Cortex of kidney (tissue), 1 donor: ENCODE data around the gene PRSS27.

Source experiments
- DNase-seq: peaks from one replicate; lab custom pipeline; 2025; lab: John Stamatoyannopoulos, UW

The PRSS27 gene

GRCh38 chr16:2751577-2752034, 31.6 kb upstream of the PRSS27 start:
- DNase-seq = no peak

- no peak for DNase-seq
These were observed 29.9 kb upstream of the PRSS27 start for GRCh38 chr16:2749936-2750335.

DNA sequence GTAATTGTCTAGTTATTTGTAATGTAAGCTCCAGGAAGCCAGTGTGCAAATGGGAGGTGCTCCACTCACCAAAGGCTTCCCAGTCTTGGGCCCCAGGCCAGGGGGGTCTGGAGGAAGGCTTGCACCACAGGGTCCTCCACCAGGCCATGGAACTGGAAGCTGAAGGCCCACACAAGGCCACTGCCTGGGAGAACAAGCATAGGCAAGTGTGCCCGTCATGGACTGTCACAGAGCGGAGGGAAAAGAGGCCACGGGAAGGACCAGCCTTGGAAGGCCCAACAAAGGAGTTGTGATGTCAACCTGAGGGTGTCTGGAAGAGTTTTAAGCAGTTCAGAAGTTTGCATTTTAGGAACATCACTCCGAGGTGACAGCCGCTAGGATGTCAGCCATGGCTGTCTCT, 29.5 kb upstream of the PRSS27 start:
- no peak for DNase-seq

DNA sequence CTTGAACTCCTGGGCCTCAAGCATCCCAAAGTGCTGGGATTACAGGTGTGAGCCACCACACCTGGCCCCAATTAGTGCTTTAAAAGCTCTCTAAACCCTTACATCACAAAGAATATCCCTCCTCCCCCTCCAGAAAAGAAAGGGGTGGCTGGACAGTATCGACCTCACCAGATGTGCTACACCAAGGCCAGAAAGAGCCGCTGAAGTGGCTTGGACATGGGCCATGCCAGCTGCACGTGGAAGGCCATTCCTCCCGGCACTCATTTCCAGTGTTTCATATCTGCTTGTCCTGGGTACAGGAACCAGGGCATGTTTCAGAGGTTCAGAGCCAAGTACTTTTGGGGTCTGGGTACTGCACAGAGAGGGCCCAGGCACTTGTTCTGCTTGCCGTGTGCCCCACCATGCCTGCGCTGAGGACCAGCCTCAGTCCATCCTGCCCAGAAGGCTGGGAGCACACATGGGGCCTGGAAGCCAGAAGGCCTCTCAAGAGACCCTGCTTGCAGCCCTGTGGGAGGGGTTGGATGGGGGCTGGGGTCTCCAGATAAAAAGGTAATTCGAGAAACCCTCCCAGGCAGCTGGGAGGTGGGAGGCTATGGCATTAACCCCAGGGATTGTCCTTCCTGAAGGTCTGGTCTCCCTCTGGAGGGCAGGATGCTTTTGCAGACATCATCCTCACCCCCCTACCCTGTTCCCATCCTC, 28.9 kb upstream of the PRSS27 start:
- no peak for DNase-seq

GRCh38 chr16:2745961-2746360, 25.9 kb upstream of the PRSS27 start:
- no peak for DNase-seq

- no peak for DNase-seq
These were observed 25.3 kb upstream of the PRSS27 start for GRCh38 chr16:2745116-2745890.

- DNase-seq = no peak
These were observed 24.7 kb upstream of the PRSS27 start for GRCh38 chr16:2744711-2745110.

DNA sequence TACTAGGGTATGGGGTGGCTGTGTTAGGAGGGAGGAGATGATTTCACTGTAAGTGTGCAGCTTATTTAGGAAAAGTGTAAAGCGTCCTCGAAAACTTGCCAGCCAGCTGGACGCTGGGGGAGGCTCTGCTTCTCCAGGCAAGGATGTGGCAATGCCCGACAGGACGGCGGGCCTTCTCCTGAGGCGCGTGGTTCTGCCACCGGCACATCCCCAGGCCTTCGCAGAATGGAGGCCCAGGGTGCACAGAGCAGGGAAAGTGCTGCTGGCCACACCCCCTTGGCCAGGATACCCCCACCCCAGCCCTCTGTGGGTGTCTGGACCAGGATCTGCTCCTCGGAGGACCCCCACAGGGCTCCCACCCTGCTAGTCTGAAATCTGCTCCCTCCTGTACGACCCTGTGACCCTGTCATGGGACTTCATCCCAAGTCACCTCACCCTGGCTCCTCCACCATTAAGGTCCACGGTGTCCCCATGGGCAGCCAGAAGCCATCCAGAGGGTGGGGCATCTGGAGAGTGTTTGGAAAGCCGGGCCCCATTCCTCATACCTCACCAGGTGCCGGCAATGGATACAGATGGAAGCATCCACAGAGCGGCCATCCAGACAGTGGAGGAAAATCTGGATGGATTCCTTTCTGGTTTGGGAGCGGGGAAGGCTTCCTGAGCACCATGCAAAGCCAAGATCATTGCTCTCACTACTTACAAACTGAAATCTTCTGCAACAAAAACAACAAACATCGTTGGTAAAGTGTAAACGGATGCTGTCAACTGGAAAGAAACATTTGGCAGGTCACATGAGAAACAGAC, 23.2 kb upstream of the PRSS27 start:
- no peak for DNase-seq

DNA sequence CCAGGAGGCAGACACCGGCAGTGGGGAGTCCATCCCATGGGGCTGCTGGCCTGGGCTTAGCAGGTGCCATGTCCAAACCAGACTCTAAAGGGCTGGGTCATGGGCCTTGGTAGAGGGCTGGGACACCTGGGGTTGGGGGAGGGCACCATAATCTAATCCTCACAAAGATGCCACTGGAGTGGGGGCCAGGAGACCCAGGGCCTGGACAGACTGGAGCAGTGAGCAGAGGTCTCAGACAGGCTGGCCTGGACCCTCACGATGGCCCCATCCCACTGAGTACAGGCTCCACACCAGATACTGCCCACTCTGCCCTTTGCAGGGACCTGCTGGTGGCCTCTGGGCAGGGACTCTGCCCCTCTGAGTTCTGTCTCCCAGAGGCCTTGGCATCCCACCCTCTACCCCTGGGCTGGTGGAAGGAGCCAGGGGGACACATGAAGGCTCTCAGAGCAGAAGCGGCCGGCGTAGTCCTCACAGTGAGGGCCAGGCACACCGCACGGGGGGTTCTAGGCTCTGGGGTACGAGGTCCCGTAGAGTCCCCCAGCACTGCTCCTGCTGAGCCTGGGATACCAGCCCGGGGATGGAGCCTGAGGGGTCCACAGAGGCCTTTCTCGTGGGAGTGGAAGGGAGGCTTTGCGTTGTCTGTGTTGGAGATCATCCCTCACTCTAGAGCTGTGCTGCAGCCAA, 22.4 kb upstream of the PRSS27 start:
- no peak for DNase-seq

- no peak for DNase-seq
These were observed 21.1 kb upstream of the PRSS27 start for GRCh38 chr16:2741168-2741567.

GRCh38 chr16:2740476-2740875, 20.5 kb upstream of the PRSS27 start:
- no peak for DNase-seq

DNA sequence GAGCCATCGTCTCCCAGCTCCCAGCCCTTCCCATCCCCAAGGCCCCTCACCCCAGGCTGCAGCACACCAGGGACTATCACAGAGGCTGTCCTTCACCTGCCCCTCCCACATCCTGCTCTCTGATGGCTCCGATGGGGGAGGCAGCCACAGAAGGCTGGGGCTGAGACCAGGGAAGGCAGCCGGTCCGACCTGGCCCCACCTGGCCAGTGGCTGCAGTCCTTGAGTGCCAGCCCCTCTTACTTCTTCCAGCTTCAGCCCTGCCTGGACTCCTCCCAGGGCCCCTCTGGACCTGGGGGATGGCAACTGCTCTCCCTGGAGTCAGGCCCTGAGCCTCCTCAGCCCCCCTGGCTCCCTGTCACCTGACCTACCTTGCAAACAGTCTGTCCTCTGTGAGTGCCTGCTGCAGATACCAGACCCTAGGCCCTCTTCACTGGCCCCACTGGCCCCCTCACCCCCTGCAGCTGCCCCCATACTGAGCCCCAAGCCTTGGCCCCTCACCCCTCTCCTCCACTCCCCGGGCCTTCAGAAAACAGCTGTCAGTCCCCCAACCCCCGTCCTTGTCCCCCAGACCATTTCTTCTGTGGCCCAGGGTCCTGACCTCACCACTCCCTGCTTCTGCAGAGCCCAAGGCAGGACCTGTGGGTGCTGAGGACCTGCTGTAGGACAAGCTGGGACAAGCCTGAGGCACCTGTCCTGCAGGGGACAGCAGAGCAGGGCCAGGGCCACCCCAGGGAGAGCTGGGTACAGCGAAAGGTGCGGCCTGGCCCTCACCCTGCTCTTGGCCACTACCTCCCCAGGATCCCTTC, 19.8 kb upstream of the PRSS27 start:
- DNase-seq = no peak

DNA sequence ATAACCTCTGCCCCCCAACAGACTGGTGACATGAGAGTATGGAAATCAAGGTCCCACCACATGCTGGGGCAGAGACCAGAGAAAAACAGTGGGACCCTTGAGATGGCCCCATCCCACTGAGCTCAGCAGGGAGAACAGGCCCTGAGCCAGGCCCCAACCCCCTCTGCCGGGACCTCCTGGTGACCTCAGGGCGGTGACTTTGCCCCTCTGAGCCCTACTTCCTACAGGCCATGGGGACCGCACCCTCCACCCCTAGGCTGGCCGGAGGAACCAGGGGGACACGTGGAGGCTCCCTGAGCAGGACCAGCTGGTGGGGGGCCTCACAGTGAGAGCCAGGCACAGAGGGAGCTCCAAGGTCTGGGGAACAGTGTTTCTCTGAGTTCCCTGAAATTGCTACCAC, 18.6 kb upstream of the PRSS27 start:
- no peak for DNase-seq

DNA sequence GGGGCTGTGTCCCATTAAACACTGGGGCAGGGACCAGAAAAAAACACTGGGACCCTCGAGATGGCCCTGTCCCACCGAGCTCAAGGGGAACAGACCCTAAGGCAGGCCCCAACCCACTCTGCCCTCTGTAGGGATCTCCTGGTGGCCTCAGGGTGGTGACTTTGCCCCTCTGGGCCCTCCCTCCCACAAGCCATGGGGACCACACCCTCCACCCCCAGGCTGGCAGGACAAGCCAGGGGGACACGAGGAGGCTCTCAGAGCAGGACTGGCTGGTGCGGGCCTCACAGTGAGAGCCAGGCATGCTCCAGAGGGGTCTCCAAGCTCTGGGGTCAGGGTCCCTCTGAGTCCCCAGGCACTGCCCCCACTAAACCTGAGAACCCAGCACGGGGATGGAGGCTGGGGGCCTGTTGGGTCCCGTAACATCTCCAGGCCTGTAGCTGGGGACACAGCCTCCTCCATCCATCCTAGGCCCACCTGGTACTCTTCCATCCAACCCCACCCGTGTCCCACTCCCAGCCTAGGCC, 17.9 kb upstream of the PRSS27 start:
- DNase-seq = no peak

DNA sequence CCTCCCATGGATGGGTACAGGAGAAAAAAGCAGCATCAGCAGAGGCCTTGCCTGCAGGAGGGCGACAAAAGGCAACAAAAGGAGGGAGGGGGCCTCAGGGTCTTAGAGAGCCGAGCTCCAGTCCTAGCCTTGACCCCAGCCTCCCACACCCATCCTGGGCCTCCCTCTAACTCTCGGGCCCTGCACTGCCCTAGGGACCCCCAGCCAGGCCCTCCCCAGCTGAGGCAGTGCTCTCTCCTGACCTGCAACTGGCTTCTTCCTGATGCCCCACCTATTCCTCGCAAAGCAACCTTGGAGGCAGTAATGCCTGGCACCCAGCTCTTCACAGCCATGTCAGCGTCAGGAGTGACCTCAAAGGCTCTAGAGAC, 17.2 kb upstream of the PRSS27 start:
- no peak for DNase-seq

DNA sequence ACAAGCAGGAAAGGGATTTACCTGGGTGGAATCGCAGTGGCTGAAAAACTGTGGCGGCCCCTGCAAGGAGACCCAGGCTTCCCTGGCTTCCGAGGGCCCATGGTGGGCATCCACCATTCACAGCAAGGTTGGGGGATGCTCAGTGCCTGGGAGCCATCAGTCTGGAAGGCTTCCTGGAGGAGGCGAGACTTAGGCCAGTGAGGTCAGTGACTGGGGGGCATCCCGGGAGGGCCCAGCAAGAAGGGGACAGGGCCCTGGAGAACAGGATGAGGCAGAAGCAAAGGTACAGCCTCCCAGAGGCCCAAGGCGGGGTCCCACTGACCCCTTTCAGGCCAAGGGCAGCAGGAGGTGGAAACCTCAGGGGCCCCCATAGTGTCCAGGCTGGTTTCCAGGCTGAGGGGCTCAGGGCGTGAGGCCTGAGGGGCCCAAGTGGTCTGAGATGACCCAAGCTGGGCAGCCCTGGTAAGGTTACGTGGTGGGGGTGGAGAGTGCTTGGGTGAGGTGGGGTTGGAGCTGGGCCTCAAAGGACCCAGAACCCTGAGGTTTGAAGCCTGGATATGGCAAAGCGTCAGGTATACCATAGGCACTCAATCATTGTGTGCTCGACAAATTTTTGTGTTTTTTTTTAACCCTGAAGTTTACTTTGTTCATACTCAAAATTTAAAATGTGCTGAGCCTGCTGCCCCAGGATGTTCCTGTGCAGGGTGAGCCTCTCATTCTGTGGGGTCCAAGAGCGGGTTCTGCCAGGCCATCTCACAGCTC, 16.6 kb upstream of the PRSS27 start:
- DNase-seq = no peak

- DNase-seq = no peak
These were observed 15.0 kb upstream of the PRSS27 start for GRCh38 chr16:2734844-2735515.

DNA sequence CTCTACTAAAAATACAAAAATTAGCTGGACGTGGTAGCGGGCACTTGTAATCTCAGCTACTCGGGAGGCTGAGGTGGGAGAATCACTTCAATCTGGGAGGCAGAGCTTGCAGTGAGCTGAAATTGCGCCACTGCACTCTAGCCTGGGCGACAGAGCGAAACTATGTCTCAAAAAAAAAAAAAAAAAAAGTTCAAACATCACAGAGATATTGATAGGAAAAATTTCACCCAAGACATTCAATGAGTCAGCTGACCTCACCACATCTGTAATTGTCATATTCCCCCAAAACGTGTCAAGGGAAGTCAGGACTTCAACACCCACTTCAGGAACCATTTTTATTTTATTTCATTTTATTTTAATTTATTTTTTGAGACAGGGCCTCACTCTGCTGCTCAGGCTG, 8.0 kb upstream of the PRSS27 start:
- DNase-seq = no peak

GRCh38 chr16:2726923-2727322, 6.9 kb upstream of the PRSS27 start:
- no peak for DNase-seq

GRCh38 chr16:2724816-2725348, 4.9 kb upstream of the PRSS27 start:
- DNase-seq = no peak
